Tibial artery (tissue), 4 donors: ENCODE measurements around the gene RPGR.

Experiments
- DNase-seq, 2 donors: peaks; one replicate each; pipeline ENCODE4 v3.0.0-alpha.2; 2019
- H3K27ac ChIP-seq, 2 donors: fragments of 200-600 bp; sonication (generic) in 1 of 2; 1 replicate in 1 of 2; 2 replicates in 1 of 2; pipeline ENCODE4 v1.5.1; 2018 to 2019; ENCODE audit warnings: mild to moderate bottlenecking in 1 of 2
- H3K27me3 ChIP-seq, 2 donors: fragments of 200-600 bp; sonication (generic) in 1 of 2; one replicate each; pipeline versions ENCODE4 v1.5.1 to v1.6.0; 2016 to 2019
- H3K36me3 ChIP-seq, 3 donors: fragments of 200-600 bp; sonication (generic) in 2 of 3; one replicate each; pipeline ENCODE4 v1.5.1; 2016 to 2019; ENCODE audit warnings: mild to moderate bottlenecking in 2 of 3
- H3K4me1 ChIP-seq, 4 donors: fragments of 200-600 bp; sonication (generic) in 2 of 4; 1 replicate in 3 of 4; 2 replicates in 1 of 4; pipeline ENCODE4 v1.5.1; 2016 to 2019
- H3K4me3 ChIP-seq, 2 donors: fragments of 200-600 bp; sonication (generic) in 1 of 2; 1 replicate in 1 of 2; 2 replicates in 1 of 2; pipeline ENCODE4 v1.5.1; 2018 to 2019; ENCODE audit warnings: mild to moderate bottlenecking in 2 of 2
- H3K9me3 ChIP-seq, 3 donors: fragments of 200-600 bp; sonication (generic) in 1 of 3; one replicate each; pipeline ENCODE4 v1.5.1; 2016 to 2019
- intact Hi-C: fragments of 100-400 bp; cut with DNase I; formaldehyde crosslinking; loops from one replicate; pipeline ENCODE4 v1.15.0; 2023; ENCODE audit warnings: low total_unique reads
- TF ChIP-seq, protein P1 (sequence below), 2 experiments: fragments of 200-600 bp in 1 of 2; fragments of 450-650 bp in 1 of 2; IDR thresholded peaks; one replicate each; pipeline ENCODE4 v1.5.1; 2017 to 2019; ENCODE audit warnings: antibody characterized with exemption in 2 of 2, mild to moderate bottlenecking in 1 of 2, moderate library complexity in 1 of 2

The RPGR gene

DNA sequence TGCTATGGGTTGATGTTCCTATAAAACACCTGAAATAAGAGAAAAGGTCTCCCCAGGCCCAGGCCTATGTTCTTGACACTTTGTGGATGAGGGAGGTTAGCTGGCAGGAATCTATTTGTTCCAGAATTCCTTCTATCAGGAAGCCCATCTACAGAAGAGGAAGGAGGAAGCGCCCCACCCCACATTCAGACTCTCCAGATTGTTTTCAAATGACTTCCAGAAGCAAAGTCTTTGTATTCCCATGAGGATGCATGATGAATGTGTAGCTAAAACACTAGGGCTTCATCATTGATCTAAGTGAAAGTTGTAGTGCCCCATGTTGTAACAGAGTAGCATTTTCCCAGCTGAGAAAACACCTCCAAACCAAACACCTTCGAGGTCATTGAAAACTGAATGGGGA is 41.5 kb upstream of the RPGR start:
- intact Hi-C loops: no loop called here
- Histone ChIP-seq H3K27me3 (no peaks in the 10 kb centered on the region), H3K4me1 (no peaks in the 10 kb centered on the region), H3K27ac (no peak overlapping the region), H3K4me3 (no peak overlapping the region), H3K36me3 (no peaks in the 10 kb centered on the region), H3K9me3 (no peaks in the 10 kb centered on the region)
- no peak for DNase-seq
- TF ChIP-seq, protein P1, sequence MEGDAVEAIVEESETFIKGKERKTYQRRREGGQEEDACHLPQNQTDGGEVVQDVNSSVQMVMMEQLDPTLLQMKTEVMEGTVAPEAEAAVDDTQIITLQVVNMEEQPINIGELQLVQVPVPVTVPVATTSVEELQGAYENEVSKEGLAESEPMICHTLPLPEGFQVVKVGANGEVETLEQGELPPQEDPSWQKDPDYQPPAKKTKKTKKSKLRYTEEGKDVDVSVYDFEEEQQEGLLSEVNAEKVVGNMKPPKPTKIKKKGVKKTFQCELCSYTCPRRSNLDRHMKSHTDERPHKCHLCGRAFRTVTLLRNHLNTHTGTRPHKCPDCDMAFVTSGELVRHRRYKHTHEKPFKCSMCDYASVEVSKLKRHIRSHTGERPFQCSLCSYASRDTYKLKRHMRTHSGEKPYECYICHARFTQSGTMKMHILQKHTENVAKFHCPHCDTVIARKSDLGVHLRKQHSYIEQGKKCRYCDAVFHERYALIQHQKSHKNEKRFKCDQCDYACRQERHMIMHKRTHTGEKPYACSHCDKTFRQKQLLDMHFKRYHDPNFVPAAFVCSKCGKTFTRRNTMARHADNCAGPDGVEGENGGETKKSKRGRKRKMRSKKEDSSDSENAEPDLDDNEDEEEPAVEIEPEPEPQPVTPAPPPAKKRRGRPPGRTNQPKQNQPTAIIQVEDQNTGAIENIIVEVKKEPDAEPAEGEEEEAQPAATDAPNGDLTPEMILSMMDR (IDR thresholded peaks at IDR 0.05): no peak

DNA sequence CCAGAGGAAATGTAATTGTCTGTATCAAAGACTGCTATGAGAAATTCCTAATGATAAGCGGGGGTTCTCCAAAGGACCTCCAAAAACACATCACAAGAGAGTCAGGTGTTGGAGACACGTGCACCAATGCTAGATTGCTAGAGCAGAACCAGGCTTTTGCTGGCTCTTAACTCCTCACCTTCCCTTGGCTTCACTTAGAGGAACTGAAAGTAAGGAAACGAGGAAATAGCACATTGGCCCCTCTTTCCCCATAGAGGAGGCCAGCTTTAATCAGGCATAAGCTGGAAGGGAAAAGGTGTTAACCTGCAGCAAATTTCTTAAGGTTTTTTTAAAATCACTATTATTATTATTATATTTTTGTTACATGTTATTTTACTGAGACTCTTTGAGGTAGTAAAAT is 38.6 kb upstream of the RPGR start:
- H3K36me3 ChIP-seq: no peaks in the 10 kb centered on the region
- H3K9me3 ChIP-seq: no peaks in the 10 kb centered on the region
- H3K4me3 ChIP-seq: no peak overlapping the region
- TF ChIP-seq, protein P1 (IDR thresholded peaks at IDR 0.05): no peak
- H3K27ac ChIP-seq: no peak overlapping the region
- no peaks in the 10 kb centered on the region for H3K27me3 ChIP-seq
- no peaks in the 10 kb centered on the region for H3K4me1 ChIP-seq
- intact Hi-C loops: no loop called here
- DNase-seq: no peak

DNA sequence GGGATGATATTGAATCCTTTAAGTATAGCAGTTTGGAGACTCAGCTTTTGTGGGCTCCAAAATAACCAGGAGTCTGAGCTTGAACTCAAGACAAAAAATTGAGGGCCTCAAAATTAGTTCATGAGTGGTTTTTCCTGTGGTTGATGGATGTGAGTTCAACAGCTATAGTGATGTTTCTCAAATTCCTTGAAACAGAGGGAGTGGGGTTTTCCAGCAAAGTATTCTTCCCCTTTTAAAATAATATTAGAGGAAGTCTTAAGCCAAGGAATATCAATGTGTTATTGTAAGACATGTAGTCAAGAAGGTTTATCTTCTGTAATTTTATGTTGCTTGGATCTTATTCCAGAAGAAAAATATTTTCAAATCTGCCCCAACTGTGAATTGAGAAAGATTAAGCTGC is 35.7 kb upstream of the RPGR start:
- intact Hi-C loops: no loop called here

DNA sequence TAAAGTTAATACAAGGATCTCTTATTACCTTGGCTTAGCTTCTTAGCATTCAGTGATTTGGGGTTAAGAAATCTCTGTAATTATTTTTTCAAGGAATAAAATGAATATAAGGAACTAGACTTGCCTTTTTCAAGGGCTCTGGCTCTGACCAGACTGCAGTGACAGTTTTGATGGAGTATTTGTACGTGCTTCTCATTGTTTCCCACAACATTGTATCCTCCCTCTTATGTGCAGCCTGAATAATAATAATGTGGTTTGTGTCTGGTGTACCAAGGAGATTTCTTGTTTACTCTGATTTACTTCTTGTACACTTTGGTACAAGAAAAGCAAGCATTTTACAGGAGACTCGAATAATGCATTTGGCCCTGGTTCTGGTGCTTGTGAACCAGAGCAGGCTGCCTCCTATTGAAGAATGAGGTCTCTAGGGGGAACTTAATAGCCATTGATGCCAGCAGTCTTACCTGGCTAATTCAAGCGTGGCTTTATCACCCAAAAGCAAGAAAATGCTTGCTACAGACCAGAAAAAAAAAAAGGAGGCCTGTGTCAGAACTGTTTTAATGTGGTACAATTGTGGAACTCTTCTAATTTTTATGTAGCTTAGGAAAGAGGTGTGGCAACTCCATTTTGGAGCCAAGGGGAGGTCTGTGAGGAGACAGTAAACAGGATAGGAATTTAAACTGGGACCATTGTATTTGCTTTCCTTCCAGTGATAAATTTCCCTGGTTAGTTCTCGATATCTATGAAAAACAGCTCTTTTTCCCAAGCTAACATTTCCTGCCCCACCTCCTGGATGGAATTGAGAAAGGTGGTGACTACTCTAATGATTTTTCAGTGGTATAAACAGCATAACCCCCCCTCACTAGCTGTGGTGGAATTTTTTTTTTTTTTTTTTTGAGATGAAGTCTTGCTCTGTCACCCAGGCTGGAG is 30.7 kb upstream of the RPGR start:
- no peak for DNase-seq
- TF ChIP-seq, protein P1 (IDR thresholded peaks at IDR 0.05): no peak
- intact Hi-C loops: no loop called here
- Histone ChIP-seq H3K27me3 (no peaks in the 10 kb centered on the region), H3K4me3 (no peak overlapping the region), H3K4me1 (no peaks in the 10 kb centered on the region), H3K27ac (no peak overlapping the region), H3K9me3 (no peaks in the 10 kb centered on the region), H3K36me3 (no peaks in the 10 kb centered on the region)

More for the DNA sequence above, 35.7 kb upstream of the RPGR start:
- TF ChIP-seq, protein P1 (IDR thresholded peaks at IDR 0.05): no peak
- no peaks in the 10 kb centered on the region for H3K4me1 ChIP-seq
- H3K4me3 ChIP-seq: no peak overlapping the region
- H3K36me3 ChIP-seq: no peaks in the 10 kb centered on the region
- H3K27me3 ChIP-seq: no peaks in the 10 kb centered on the region
- no peak overlapping the region for H3K27ac ChIP-seq
- H3K9me3 ChIP-seq: no peaks in the 10 kb centered on the region
- no peak for DNase-seq

DNA sequence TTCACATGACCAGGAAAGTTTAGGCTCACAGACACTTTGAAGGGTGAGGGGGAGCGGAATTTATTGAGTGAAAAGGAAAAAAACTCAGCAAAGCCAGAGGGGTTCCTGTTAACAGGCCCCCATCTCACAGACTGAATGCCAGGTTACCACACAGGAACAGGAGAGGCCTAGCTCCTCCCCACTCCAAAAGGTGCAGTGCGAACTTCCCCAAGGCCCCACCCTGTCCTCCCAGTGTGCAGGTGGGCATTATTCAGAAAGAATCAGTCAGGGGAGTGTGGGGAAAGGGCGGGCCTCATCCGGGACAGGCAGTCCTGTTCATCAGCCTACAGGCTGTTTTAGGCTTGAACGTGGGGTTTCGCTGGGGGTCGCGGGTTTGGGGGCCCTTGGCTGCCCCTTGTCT is 29.1 kb upstream of the RPGR start:
- no peak for DNase-seq
- Histone ChIP-seq H3K27ac (no peak overlapping the region), H3K27me3 (no peaks in the 10 kb centered on the region), H3K4me3 (no peak overlapping the region), H3K9me3 (no peaks in the 10 kb centered on the region), H3K4me1 (no peaks in the 10 kb centered on the region), H3K36me3 (no peaks in the 10 kb centered on the region)
- intact Hi-C loops: no loop called here
- TF ChIP-seq, protein P1 (IDR thresholded peaks at IDR 0.05): no peak
